IPS-NIHi7 (cell line): ENCODE measurements around the gene IRS2.

Source experiments
- DNase-seq: peaks from one replicate; pipeline ENCODE4 v3.0.0; 2012; ENCODE audit warnings: mixed read lengths; ENCODE audit errors: extremely low spot score

The IRS2 gene

GRCh38 chr13:109780845-109781383 is 5.5 kb downstream of the IRS2 start:
- no peak for DNase-seq

- no peak for DNase-seq
Measured at GRCh38 chr13:109779876-109780510, 6.4 kb downstream of the IRS2 start.

DNA sequence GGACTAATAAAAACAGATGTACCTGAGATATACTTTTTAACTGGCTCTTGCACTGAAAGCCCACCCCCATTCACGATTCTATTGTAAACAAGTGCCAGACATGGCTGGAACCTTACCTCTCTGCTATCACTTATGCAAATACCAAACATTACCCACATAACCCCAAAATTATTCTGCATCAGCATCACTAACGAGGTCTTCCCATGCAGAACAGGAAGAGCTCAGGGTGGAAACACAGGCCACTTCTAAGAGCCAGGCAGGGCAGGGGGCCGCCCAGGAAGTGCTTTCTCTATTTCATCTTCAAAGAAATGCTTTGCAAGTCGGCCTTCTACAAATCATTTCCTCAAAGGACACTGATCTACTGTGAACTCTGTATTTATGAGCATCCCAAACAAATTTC is 7.3 kb downstream of the IRS2 start:
- DNase-seq, result no peak

DNA sequence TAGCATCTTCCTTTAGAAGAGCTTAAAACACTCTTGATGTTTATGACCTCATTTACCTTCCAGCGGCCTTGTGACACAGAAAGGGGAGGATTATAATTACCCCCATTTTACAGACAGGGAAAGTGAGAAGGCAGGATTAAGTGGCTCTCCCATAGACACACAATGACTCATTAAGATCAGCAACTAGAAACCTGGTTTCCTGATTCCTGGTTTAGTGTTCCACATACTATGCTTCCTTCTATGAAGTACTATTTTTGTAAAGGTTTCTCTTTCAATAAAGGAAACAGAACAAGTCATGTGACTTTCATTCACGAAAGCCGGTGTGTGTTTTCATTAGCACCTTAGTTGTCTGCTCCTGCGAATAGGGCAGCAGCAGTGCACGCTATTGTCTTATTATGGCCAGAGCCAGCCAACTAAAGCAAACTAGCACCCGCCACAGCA is 8.3 kb downstream of the IRS2 start:
- no peak for DNase-seq

DNA sequence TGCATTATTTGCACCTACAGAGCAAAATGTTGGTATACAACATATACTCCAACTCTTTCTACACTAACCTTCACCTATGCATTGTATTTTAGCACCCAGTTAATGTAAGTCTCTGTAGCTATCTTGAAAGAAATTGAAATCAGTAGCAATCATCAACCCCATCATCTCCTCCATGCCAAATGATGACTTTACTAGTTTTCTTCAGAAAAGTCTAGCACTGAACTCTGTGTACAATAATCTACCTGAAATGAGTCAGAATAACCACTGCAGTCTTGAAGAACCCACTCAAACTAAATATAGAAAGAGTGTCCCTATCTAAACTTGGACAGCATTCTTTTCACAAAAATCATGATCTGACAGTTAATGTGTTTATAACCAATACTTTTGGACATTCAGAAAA is 9.8 kb downstream of the IRS2 start:
- no peak for DNase-seq

DNA sequence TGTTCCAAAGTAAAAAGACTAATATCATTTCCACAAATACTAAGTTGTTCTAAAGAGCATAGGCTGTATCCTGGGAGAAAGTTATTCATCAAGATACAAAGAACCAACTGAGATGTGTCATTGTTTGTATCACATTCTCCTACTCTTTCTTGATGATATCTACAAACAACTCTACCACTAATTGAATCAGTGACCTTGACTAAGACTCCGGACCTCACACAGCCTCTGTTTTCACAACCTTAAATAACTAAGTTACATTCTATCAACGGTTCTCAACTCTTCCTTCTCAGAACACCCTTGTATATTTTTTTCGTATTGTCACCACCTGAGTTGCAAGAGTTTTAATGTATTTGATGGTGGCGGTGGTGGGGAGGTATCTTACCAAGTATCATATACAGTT is 12.6 kb downstream of the IRS2 start:
- no peak for DNase-seq

DNA sequence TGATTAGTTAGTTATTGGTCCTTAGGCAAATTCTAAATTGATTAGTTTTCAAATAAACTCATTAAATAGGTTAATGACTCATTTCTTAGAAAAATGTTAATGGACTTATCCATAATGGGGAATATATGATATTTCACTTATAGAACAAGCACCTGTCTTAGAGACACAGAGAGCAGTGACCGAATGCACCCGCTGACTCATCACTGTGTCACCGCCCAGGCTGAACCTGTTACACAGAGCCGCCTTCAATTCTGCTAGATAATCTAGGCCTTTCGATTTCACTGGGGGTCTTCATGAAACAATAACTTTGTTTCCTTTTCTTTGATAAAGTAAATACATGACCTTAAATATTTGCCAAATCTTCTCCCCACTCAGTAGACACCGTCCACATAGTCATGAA is 13.1 kb downstream of the IRS2 start:
- DNase-seq, result no peak

DNA sequence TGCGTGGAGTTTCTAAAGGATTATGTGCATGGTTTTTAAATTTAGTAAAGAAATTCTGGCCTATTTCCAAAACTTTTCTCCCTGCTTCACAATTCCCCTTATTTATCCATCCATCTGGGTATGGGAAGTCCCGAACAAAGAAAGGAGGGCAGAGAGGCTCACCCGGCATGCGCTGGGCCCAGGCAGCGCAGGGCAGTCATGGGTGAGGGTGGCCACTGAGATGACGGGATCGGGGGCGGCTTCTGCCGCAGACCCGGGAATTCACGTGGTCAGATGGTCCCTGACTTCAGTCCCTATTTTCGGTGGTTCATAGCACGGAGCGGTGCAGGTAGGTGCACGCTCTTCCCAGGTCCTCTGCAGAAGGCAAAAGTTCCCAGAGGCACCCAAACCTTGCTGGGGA is 14.5 kb downstream of the IRS2 start:
- DNase-seq, result no peak

GRCh38 chr13:109770436-109770835 is 15.9 kb downstream of the IRS2 start:
- DNase-seq, result no peak

DNA sequence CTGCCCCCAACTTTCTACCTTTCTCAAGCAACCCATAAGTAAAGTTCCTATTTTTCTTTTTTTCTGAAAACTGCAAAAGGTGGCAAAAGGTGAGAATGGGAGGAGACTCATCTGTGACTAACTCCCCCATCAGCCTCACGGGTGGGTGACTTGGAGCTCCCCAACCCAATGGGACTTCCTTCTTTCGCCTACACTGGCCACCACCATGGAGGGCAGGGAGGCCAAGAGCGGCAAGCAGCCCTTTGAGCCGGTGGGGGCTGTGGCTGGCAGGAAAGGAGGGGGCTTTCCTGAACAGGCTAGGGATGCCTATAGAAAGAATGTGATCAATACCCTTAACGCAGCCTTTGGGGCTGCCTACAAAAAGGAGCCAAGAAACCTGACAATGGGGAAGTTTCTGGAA is 16.5 kb downstream of the IRS2 start:
- DNase-seq, result no peak

GRCh38 chr13:109769275-109769674 is 17.1 kb downstream of the IRS2 start:
- DNase-seq, result no peak

- no peak for DNase-seq
Measured at GRCh38 chr13:109768616-109769015, 17.8 kb downstream of the IRS2 start.

GRCh38 chr13:109768176-109768575 is 18.2 kb downstream of the IRS2 start:
- no peak for DNase-seq

DNA sequence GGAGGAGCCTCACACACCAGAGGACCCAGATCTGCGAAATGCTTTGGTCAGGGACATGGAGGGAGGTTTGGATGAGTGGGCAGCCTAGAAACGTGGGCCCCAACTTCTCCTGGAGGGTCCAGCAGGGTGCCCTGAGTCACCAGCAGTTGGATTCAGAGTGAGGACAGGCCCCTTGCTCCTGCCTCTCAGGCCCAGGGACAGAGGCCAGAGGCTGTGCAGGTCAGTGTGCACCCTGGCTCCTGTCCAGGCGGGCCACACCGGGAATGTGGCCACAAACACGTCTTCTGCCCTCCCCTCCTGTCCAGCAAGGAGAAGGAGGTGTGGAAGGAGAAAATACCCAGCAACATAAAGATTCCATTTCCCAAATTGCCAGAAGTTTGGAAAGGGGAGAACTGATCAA is 19.4 kb downstream of the IRS2 start:
- DNase-seq, result no peak

GRCh38 chr13:109764470-109765291 is 21.7 kb downstream of the IRS2 start:
- DNase-seq, result no peak

GRCh38 chr13:109764045-109764444 is 22.3 kb downstream of the IRS2 start:
- DNase-seq, result no peak

- DNase-seq, result no peak
Measured at GRCh38 chr13:109762791-109763190, 23.6 kb downstream of the IRS2 start.

GRCh38 chr13:109761695-109762094 is 24.7 kb downstream of the IRS2 start:
- DNase-seq, result no peak

DNA sequence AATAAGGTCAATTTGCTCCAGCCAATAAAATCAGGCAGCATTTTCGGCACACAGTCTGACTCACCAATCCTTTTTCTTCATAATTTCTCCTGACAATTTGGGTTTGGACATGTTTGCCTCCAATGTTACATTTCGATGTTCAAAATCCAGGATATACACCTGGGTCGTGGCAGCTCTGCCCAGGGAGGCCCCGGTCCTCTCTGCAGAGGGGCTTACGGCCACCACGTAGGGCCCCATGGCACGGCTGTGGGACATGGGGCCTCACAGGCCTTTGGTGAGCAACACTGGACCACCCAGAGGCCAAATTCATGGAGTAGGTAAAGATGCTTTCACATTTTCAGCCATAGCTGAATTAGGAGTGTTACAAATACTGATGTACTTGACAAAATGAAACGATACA is 25.4 kb downstream of the IRS2 start:
- DNase-seq, result no peak

- DNase-seq, result no peak
Measured at GRCh38 chr13:109760402-109760801, 26.0 kb downstream of the IRS2 start.

DNA sequence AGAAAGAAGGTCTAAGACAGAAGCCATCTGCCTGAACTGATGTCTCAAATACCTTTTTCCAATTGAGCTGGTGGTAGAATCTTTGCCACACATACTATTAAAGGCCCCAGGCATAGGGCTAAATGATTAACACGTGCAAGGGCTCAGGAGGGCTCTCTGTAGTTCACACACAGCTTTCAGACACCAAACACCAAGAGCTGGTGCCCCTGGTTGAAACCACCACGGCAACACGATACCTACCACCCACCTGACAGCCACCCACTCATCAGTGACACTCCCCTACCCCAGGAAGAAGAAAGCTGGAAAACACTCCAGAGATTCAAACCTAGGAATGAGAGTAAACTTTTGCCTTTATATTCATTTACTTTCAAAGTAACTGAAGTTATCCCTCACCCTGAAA is 26.8 kb downstream of the IRS2 start:
- no peak for DNase-seq

DNA sequence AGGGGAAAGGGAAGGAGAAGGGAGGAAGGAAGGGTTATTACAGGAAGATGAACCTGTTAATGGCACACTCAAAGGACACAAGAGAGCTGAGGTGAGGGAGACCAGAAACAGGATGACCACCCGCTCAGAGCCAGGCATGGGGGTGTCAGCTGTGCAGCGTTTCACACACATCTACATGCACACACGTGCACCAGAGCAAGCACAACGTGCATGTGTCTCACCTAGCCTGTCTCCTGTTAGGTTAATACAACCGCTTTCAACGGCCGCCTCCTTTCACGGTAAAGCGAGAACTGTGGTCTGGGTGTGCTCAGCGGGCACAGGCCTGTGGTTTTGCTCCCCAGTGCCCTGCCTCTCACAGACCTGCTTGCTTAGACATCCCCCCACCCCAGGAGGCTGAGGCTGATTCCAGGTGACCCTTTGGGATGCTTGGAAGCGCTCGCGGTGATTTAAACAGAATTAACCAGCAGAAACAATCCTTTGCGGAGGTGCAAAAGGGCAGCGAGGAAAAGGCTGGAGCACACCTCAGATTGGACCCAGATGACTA is 27.4 kb downstream of the IRS2 start:
- no peak for DNase-seq

GRCh38 chr13:109756778-109757177 is 29.6 kb downstream of the IRS2 start:
- no peak for DNase-seq
